Mesothelial cell of epicardium (in vitro differentiated cells): Measurements from ENCODE around the gene PGR. TPM values are rescaled to one million over a fixed set of nuclear protein-coding genes. Genes with fewer than 3 reads are reported as not detected.

ENCODE experiments used
- DNase-seq, 2 experiments: peaks; one replicate each; pipeline ENCODE4 v3.0.0; 2021; ENCODE audit warnings: low spot score in 2 of 2; ENCODE audit not compliant: unreplicated experiment in 2 of 2
- H3K27ac Mint-ChIP-seq: 2 replicates; pipeline ENCODE4 v1.8.0; 2021; ENCODE audit warnings: mixed read lengths
- H3K27me3 Mint-ChIP-seq: 2 replicates; pipeline ENCODE4 v1.8.0; 2021; ENCODE audit warnings: low read depth, mixed read lengths
- H3K36me3 Mint-ChIP-seq: 2 replicates; pipeline ENCODE4 v1.8.0; 2021; ENCODE audit warnings: mixed read lengths
- H3K4me1 Mint-ChIP-seq: 2 replicates; pipeline ENCODE4 v1.8.0; 2021; ENCODE audit warnings: mixed read lengths
- H3K4me3 Mint-ChIP-seq: 2 replicates; pipeline ENCODE4 v1.8.0; 2021; ENCODE audit warnings: mild to moderate bottlenecking, moderate library complexity, mixed read lengths
- H3K9me3 Mint-ChIP-seq: 2 replicates; pipeline ENCODE4 v1.8.0; 2021; ENCODE audit warnings: mixed read lengths
- CTCF ChIP-seq: fragments of 200-600 bp; sonication (generic); IDR thresholded peaks from one replicate; pipeline ENCODE4 v1.5.0; 2021; ENCODE audit warnings: antibody characterized with exemption; ENCODE audit not compliant: unreplicated experiment
- total RNA-seq: library from RNA; stranded (reverse); gene quantifications from 3 replicates; pipeline ENCODE4 v1.2.1, GENCODE V29; 2021

Gene PGR
- total RNA-seq, 1 donor from 2014 or later, result 0.02 TPM

DNA sequence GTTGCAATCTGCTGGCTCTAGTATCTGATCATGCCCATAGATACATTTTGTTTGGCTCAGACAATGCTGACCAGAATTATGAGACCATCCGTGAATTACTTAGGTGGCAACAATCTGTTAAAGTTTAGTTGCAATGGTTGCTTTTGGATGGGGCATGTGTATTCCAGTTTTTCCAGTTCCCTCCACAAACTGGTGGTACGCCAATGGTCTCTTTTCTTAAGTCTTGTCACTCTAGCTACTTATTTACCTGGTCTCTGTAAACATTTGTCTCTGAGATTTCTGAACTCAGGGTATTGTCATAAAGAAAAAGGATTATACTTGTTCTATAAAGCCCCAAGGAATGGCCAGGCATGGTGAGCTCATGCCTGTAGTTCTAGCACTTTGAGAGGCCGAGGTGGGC is 65.9 kb downstream of the PGR start:
- H3K27me3 Mint-ChIP-seq, result no peaks in the 10 kb centered on the region
- H3K9me3 Mint-ChIP-seq, result peaks cover 3% of the 10 kb centered on the region
- no peak overlapping the region for H3K4me3 Mint-ChIP-seq
- no peaks in the 10 kb centered on the region for H3K36me3 Mint-ChIP-seq
- TF ChIP-seq CTCF, result no peak
- no peaks in the 10 kb centered on the region for H3K4me1 Mint-ChIP-seq
- H3K27ac Mint-ChIP-seq, result no peak overlapping the region
- no peak for DNase-seq

- Mint-ChIP-seq H3K4me3 (no peak overlapping the region), H3K27me3 (no peaks in the 10 kb centered on the region), H3K9me3 (no peaks in the 10 kb centered on the region), H3K4me1 (no peaks in the 10 kb centered on the region), H3K36me3 (no peaks in the 10 kb centered on the region), H3K27ac (no peak overlapping the region)
- DNase-seq, result no peak
- no peak for TF ChIP-seq CTCF
Observed at GRCh38 chr11:101061606-101062005, 68.0 kb downstream of the PGR start.

GRCh38 chr11:101059331-101059730 is 70.3 kb downstream of the PGR start:
- Mint-ChIP-seq H3K27me3 (no peaks in the 10 kb centered on the region), H3K4me3 (no peak overlapping the region), H3K36me3 (no peaks in the 10 kb centered on the region), H3K9me3 (no peaks in the 10 kb centered on the region), H3K4me1 (no peaks in the 10 kb centered on the region), H3K27ac (no peak overlapping the region)
- TF ChIP-seq CTCF, result no peak
- no peak for DNase-seq

DNA sequence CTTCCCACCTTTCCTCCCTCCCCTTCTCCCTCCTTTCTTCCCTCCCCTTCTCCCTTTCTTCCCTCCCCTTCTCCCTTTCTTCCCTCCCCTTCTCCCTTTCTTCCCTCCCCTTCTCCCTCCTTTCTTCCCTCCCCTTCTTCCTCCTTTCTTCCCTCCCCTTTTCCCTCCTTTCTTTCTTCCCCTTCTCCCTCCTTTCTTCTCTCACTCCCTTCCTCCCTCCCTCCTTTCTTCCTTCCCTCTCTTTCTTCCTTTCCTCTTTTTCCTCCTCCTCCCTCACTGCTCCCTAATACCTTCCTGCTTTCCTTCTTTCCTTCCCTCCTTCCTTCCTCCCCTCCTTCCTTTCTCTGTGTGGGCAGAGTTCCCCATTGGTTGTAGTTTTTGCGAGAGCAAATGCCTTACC is 76.1 kb downstream of the PGR start:
- H3K27me3 Mint-ChIP-seq, result peaks cover 11% of the 10 kb centered on the region
- H3K4me1 Mint-ChIP-seq, result peaks cover 7% of the 10 kb centered on the region
- H3K9me3 Mint-ChIP-seq, result no peaks in the 10 kb centered on the region
- no peak for DNase-seq
- H3K27ac Mint-ChIP-seq, result no peak overlapping the region
- H3K36me3 Mint-ChIP-seq, result no peaks in the 10 kb centered on the region
- no peak for TF ChIP-seq CTCF
- no peak overlapping the region for H3K4me3 Mint-ChIP-seq

GRCh38 chr11:101051677-101052076 is 77.9 kb downstream of the PGR start:
- Mint-ChIP-seq H3K4me1 (peaks cover 11% of the 10 kb centered on the region), H3K4me3 (no peak overlapping the region), H3K36me3 (no peaks in the 10 kb centered on the region), H3K9me3 (no peaks in the 10 kb centered on the region), H3K27ac (no peak overlapping the region), H3K27me3 (peaks cover 11% of the 10 kb centered on the region)
- DNase-seq, result no peak
- TF ChIP-seq CTCF, result no peak

- TF ChIP-seq CTCF, result no peak
- no peak for DNase-seq
Observed at GRCh38 chr11:101049813-101050212, 79.8 kb downstream of the PGR start.

More at GRCh38 chr11:101049813-101050212, 79.8 kb downstream of the PGR start:
- peaks cover 5% of the 10 kb centered on the region for H3K9me3 Mint-ChIP-seq
- H3K4me3 Mint-ChIP-seq, result no peak overlapping the region
- H3K4me1 Mint-ChIP-seq, result peaks cover 11% of the 10 kb centered on the region
- H3K27me3 Mint-ChIP-seq, result peaks cover 11% of the 10 kb centered on the region
- H3K27ac Mint-ChIP-seq, result no peak overlapping the region
- no peaks in the 10 kb centered on the region for H3K36me3 Mint-ChIP-seq
